Measurements from ENCODE around the gene MRPL1.

The MRPL1 gene

DNA sequence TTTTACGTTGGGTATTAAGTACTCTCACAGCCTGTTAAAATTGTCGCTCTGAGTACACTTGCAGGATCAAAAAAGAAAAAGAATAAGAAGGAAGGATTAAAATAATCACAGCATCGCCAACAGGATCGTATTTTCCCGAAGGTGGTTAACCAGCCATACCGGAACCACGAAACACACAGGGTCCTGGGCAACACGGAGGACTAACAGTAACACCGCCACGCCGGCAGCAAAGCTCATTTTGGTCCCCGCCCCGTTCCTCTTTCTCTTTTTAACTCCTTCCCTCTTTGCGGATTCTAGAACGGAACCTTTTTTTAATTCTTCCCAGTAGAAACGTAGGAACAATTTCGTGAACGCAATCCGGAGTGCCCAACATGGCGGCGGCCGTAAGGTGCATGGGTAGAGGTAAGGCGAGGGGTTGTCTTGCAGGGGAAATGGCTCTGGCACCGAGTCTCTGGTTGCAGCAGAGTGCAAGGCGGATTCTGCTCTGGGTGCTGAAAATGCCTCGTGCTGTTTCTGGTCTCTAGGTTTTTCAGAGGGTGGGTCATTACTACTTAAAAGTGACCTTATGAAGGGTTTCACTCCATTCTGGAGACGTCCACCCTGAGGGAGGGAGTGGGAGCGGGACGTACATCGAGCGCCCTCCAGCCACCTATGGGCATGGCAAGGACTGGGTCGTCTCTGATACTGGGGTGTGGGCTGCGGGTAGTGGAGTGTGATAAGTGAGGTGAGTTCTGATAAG, at the start of gene MRPL1:
MRPL1 (plus strand) TSS at position 353 of the 739 bp plus-strand sequence; CDS start at position 372, 19 bp downstream.
- DNase-seq (ENCODE audit: low read depth): peak; percentile 78

DNA sequence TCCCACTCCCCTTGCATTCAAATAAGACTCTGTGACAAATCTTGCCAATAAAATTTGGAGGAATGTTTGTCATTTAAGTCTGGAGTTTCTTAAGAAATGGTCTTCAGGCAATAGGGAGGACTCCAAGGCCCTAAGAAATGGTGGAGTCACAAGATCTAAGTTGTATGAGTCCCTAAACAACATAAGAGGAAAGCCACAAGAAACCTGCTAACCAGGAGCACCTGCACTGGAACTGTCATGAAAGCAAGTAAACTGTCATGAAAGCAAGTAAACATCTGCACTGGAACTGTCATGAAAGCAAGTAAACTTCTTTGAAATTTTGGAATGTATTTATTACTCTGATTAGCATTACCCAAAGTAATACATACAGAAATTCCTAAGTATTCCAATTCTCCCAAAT, 47.0 kb upstream of the MRPL1 start:
- DNase-seq (ENCODE audit: low read depth): no peak

DNA sequence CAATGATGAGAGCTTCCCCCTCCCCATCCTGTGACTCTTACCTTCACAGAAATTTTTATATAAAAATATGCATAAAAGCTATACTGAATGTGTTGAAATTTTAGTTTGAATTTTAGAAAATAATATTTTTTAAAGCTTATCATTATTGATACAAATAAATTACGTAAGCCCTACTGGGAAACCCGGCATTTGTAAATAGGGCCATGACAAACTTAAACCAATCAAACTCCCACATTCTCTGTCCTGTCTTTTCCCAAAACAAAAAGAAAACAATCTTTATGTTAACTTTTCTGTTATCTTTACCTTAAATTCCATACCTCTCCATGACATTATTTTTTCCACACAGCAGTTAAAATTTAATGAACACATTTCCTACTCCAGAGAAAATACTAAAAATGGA, 46.1 kb upstream of the MRPL1 start:
- DNase-seq (ENCODE audit: low read depth): no peak

DNA sequence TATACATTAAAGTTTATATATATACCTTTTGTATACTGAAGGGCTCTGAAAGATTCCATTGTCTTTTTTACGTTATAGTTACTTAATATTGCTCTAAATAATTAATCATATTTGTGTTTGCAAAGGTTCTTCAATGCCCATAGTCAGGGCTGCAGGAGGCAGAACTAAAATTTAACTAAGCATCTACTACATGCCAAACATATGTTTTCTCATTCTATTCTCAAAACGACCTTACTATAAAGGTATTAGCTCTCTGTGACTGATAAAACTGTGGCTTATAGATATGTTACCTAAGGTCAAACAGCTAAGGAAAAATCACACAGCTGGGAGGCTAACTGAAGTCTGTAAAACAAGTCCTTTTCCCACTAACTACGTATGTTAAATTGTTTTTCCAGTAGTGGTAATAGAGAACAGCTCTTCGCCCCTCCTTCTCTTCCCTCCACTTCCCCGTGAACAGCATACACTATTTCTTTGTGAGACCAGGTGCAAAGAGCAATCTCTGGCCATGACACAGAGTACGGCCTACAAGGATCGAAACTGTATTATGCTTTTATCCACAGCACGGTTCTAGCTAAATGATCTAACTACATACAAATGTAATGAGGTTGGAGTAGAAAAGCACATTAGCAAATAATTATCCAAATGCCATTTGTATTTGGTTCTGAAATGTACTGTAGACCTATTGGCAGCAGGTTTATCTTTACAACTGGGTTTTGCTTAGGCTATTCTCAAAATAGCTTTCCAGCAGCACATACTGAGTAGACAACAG, 45.1 kb upstream of the MRPL1 start:
- no peak for DNase-seq (ENCODE audit: low read depth)

DNA sequence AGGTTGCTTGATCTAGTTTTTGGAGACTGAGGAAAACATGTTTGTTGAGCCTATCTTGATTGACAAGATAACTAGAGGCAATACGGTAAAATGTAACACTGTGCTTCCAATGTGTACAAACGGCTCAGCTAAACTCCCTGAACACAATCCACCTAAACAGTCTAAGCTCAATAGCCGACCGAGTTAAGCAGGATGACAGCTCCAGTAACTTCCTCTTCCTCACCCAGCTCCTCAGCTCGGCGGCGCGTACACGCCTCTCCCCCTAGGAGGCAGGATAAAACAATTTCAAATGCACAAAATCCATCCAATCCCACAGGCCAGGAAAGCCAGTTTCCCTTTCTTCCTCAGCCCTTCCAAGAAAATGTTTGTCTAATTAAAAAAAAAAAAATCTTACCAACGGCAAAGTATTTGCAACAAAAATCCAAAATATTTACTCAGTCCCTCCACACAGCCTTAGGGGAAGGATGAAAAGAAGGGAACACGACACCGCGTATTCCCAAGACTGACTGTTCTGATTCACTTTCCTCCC, 44.5 kb upstream of the MRPL1 start:
- DNase-seq (ENCODE audit: low read depth): peak; percentile 19

DNA sequence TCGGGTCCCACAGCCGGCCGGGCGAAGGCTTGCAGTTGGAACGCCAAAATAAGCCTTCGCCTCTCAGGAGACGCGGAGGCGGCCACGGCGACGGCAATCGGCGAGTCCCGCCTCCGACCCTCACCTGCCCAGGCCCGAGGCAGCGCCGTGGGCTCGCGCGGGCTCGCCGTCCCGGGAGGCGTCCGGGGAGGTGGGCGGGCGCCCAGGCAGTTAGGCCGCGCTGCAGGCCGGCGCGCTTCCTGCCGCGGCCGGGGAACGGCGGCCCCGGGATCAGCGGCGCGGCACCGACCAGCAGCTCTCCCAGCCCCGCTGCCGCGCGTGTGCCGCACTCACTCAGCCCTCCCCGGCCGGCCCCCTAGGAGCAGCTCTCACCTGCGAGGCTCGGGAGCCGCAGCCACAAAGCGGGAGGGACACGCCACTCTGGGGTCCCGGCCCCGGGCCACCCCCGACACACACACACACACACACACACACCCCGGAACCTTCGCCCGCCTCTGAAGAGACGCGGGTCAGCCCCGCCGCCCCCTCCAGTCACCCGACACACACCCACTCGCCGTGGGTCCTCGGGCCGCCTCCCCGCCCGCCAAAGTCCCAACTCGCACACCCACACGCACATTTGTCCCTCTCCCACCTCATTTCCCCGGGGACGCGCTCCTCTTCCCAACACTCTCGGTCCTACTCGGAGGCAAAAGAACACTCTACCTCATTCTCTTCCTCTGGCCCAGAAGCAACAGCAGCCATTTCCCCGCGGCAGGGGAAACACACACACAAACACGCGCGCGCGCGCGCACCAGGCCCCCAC, 43.8 kb upstream of the MRPL1 start, which contains the start of gene CNOT6L:
CNOT6L (minus strand) TSS at position 767 of the 802 bp plus-strand sequence; CDS start at position 707, 60 bp downstream.
- peak; percentile 30 for DNase-seq (ENCODE audit: low read depth)

GRCh38 chr4:77819404-77819842, 43.2 kb upstream of the MRPL1 start:
- DNase-seq (ENCODE audit: low read depth): peak; percentile 78

- peak; percentile 91 for DNase-seq (ENCODE audit: low read depth)
Observed at GRCh38 chr4:77819843-77820648, 42.6 kb upstream of the MRPL1 start.

DNA sequence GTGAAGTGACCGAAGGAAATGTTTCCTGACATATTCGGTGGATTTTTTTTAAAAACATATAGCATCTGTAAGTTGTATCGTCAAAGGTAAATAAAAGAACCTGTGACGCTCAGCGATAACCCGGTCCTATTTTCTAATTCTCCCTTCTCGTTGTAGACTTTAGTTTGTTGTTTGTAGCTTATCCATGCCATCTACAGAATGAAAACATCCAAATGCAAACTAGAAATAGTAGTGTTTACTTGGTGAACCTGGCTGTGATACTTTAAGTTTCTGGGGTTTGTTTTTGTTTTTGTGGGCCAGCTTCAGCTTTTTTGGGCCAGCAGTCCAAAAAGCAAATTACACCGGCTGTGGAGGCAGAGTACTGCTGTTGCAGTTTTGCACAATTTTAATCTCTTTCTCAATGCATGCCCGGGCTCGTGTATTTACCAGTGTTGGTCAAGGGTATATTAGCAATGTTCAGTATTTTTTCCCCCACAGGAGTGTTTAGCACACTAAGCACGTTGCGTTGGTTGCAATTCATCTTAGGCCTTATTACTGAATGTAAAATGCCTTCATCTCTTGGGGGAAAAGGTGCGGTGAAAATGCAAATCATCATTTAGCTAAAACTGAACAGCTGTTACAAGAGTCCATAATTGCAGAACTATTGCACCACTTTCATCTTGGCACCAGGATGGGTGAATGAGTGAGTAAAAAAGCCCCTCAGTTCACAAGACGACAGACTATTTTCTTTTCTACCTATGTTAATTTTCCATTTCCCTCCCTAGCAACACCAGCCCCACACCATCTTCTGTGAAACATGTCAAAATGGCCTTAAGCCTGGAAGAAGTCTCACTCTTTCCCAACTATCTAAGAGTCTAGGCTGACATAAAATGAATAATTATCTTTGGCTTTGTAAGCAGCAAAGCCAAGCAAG, 41.7 kb upstream of the MRPL1 start:
- DNase-seq (ENCODE audit: low read depth): no peak

GRCh38 chr4:77821775-77822174, 40.9 kb upstream of the MRPL1 start:
- DNase-seq (ENCODE audit: low read depth): peak; percentile 41

GRCh38 chr4:77826275-77826674, 36.4 kb upstream of the MRPL1 start:
- no peak for DNase-seq (ENCODE audit: low read depth)

GRCh38 chr4:77827343-77827742, 35.3 kb upstream of the MRPL1 start:
- no peak for DNase-seq (ENCODE audit: low read depth)

DNA sequence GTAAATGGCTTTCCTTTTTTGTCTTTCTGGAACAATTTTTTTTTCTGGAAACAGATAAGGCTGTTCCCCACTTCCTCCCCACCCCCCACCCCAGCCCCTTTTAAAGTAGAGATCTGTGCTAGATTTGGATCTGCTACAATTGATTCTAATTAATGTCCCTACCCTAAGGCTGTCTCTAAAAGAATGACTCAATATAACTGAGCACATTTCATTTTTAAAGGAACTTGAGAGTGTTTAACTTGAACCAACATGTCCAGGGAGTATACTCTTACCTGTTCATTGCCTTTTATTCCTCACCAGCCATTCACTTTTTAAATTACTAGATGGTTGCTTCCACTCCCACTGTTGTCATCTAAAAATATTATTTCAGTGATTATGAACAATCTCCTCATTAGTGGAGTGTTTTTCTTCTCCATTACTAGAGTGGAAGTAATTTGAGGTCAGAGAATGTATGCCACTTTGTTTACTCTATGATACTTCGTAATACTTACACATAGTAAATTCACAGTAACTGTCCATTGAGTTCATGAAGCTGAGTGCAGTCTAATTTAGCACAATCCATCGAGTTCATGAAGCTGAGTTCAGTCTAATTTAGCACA, 29.4 kb upstream of the MRPL1 start:
- DNase-seq (ENCODE audit: low read depth): no peak

GRCh38 chr4:77834403-77834802, 28.2 kb upstream of the MRPL1 start:
- DNase-seq (ENCODE audit: low read depth): no peak

DNA sequence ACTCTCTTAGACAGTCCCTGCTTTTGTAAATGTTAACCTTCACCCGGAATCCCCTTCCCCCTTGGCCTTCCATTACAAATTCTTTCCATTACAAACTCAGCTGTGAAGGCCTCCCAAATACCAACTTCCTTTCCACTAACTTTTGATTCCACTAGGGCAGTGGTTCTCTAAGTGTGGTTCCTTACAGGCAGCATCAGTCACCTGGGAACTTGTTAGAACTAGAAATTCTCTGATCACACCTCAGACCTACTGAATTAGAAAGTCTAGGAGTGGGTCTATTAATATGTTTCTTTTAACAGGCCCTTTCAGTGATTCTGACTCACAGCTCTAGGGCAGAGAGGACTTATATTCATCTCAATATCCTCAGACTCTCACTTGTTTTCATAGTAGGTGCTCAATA, 19.0 kb upstream of the MRPL1 start:
- no peak for DNase-seq (ENCODE audit: low read depth)

- DNase-seq (ENCODE audit: low read depth): no peak
Observed at GRCh38 chr4:77844363-77844762, 18.3 kb upstream of the MRPL1 start.

GRCh38 chr4:77845400-77845799, 17.2 kb upstream of the MRPL1 start:
- DNase-seq (ENCODE audit: low read depth): no peak

GRCh38 chr4:77845929-77846328, 16.7 kb upstream of the MRPL1 start:
- no peak for DNase-seq (ENCODE audit: low read depth)

DNA sequence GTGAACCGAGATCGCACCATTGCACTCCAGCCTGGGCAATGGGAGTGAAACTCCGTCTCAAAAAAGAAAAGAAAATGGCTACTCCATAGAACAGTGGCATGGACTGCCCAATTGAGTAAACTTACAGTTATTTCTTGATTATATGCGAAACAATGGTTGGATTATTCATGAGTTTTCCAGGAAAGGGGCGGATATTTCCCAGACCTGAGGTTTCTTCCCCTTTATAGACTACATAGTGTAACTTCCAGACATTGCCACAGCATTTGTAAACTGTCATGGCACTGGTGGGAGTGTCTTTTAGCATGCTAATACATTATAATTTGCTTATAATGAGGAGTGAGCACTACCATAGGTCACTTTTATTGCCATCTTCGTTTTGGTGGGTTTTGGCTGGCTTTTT, 14.1 kb upstream of the MRPL1 start:
- DNase-seq (ENCODE audit: low read depth): no peak
